Body of pancreas (tissue), 4 donors: ENCODE results near the gene PM20D2.

ENCODE experiments used
- CTCF ChIP-seq, 7 experiments: fragments of 450-650 bp in 4 of 7; fragments of 200-600 bp in 3 of 7; sonication (generic) in 3 of 7; IDR thresholded peaks; one replicate each; pipeline ENCODE4 v1.5.1; 2016 to 2019; ENCODE audit warnings: antibody characterized with exemption in 7 of 7
- POLR2A ChIP-seq, 3 donors: fragments of 450-650 bp; IDR thresholded peaks; one replicate each; pipeline ENCODE4 v1.6.1; 2016; ENCODE audit warnings: antibody characterized with exemption in 3 of 3, mild to moderate bottlenecking in 2 of 3

GRCh38 chr6:89116702-89117101, 29.2 kb upstream of the PM20D2 start:
- TF ChIP-seq POLR2A (IDR thresholded peaks at IDR 0.05) (no peak), CTCF (IDR thresholded peaks at IDR 0.05) (no peak)
